ENCODE results near the gene GALNT17.
"Not testable (repeated sequence)": the region's sequence is repeated elsewhere in the genome, so short reads cannot be mapped to it uniquely, and the experiment has no call there.

Gene GALNT17

GRCh38 chr7:71236230-71237105 is 104.5 kb downstream of the GALNT17 start:
- CTCF ChIA-PET, result no interaction called here
- H3K27ac Mint-ChIP-seq, result no peak overlapping the region
- H3K4me1 Mint-ChIP-seq, result no peaks in the 10 kb centered on the region
- peaks cover 34% of the 10 kb centered on the region for H3K9me3 Mint-ChIP-seq
- no peak overlapping the region for H3K4me3 Mint-ChIP-seq
- no peak for DNase-seq
- no peaks in the 10 kb centered on the region for H3K27me3 Mint-ChIP-seq
- no peaks in the 10 kb centered on the region for H3K36me3 Mint-ChIP-seq

- H3K27ac Mint-ChIP-seq, result no peak overlapping the region
- DNase-seq, result no peak
- H3K4me1 Mint-ChIP-seq, result no peaks in the 10 kb centered on the region
- no peak overlapping the region for H3K4me3 Mint-ChIP-seq
- CTCF ChIA-PET, result no interaction called here
- no peaks in the 10 kb centered on the region for H3K36me3 Mint-ChIP-seq
- peaks cover 31% of the 10 kb centered on the region for H3K9me3 Mint-ChIP-seq
- no peaks in the 10 kb centered on the region for H3K27me3 Mint-ChIP-seq
These were observed 106.0 kb downstream of the GALNT17 start for GRCh38 chr7:71237945-71238344.

- Mint-ChIP-seq H3K9me3 (peaks cover 37% of the 10 kb centered on the region), H3K4me1 (no peaks in the 10 kb centered on the region), H3K4me3 (no peak overlapping the region), H3K27ac (no peak overlapping the region), H3K36me3 (no peaks in the 10 kb centered on the region), H3K27me3 (no peaks in the 10 kb centered on the region)
- CTCF ChIA-PET, result no interaction called here
- DNase-seq, result no peak
These were observed 106.8 kb downstream of the GALNT17 start for GRCh38 chr7:71238581-71239295.

- H3K27ac Mint-ChIP-seq, result no peak overlapping the region
- H3K36me3 Mint-ChIP-seq, result no peaks in the 10 kb centered on the region
- H3K9me3 Mint-ChIP-seq, result peaks cover 38% of the 10 kb centered on the region
- no peak for DNase-seq
- CTCF ChIA-PET, result no interaction called here
- no peak overlapping the region for H3K4me3 Mint-ChIP-seq
- no peaks in the 10 kb centered on the region for H3K4me1 Mint-ChIP-seq
- no peaks in the 10 kb centered on the region for H3K27me3 Mint-ChIP-seq
These were observed 107.8 kb downstream of the GALNT17 start for GRCh38 chr7:71239586-71240268.

- CTCF ChIA-PET, result no interaction called here
- H3K36me3 Mint-ChIP-seq, result no peaks in the 10 kb centered on the region
- peaks cover 43% of the 10 kb centered on the region for H3K9me3 Mint-ChIP-seq
- no peaks in the 10 kb centered on the region for H3K27me3 Mint-ChIP-seq
- no peak overlapping the region for H3K4me3 Mint-ChIP-seq
- no peak for DNase-seq
- no peak overlapping the region for H3K27ac Mint-ChIP-seq
- H3K4me1 Mint-ChIP-seq, result no peaks in the 10 kb centered on the region
These were observed 111.9 kb downstream of the GALNT17 start for GRCh38 chr7:71243736-71244410.

- H3K27me3 Mint-ChIP-seq, result no peaks in the 10 kb centered on the region
These were observed 113.1 kb downstream of the GALNT17 start for GRCh38 chr7:71245038-71245437.

GRCh38 chr7:71251706-71252105 is 119.8 kb downstream of the GALNT17 start:
- Mint-ChIP-seq H3K27ac (no peak overlapping the region), H3K27me3 (no peaks in the 10 kb centered on the region), H3K36me3 (no peaks in the 10 kb centered on the region), H3K9me3 (peaks cover 36% of the 10 kb centered on the region), H3K4me3 (no peak overlapping the region), H3K4me1 (no peaks in the 10 kb centered on the region)
- no peak for DNase-seq
- CTCF ChIA-PET, result no interaction called here

More at GRCh38 chr7:71245038-71245437, 113.1 kb downstream of the GALNT17 start:
- no peak for DNase-seq
- no peaks in the 10 kb centered on the region for H3K4me1 Mint-ChIP-seq
- CTCF ChIA-PET, result no interaction called here
- H3K4me3 Mint-ChIP-seq, result no peak overlapping the region
- no peak overlapping the region for H3K27ac Mint-ChIP-seq
- H3K36me3 Mint-ChIP-seq, result no peaks in the 10 kb centered on the region
- peaks cover 41% of the 10 kb centered on the region for H3K9me3 Mint-ChIP-seq

GRCh38 chr7:71254751-71255150 is 122.8 kb downstream of the GALNT17 start:
- H3K4me3 Mint-ChIP-seq, result no peak overlapping the region
- CTCF ChIA-PET, result no interaction called here
- no peaks in the 10 kb centered on the region for H3K4me1 Mint-ChIP-seq
- H3K36me3 Mint-ChIP-seq, result no peaks in the 10 kb centered on the region
- no peak for DNase-seq
- peaks cover 44% of the 10 kb centered on the region for H3K9me3 Mint-ChIP-seq
- H3K27me3 Mint-ChIP-seq, result no peaks in the 10 kb centered on the region
- no peak overlapping the region for H3K27ac Mint-ChIP-seq

- Mint-ChIP-seq H3K4me3 (no peak overlapping the region), H3K9me3 (peaks cover 42% of the 10 kb centered on the region), H3K36me3 (no peaks in the 10 kb centered on the region), H3K27ac (no peak overlapping the region), H3K4me1 (no peaks in the 10 kb centered on the region), H3K27me3 (no peaks in the 10 kb centered on the region)
- CTCF ChIA-PET, result no interaction called here
- no peak for DNase-seq
These were observed 123.7 kb downstream of the GALNT17 start for GRCh38 chr7:71255537-71256178.

- CTCF ChIA-PET, result no interaction called here
- DNase-seq, result no peak
- H3K36me3 Mint-ChIP-seq, result no peaks in the 10 kb centered on the region
- peaks cover 39% of the 10 kb centered on the region for H3K9me3 Mint-ChIP-seq
- H3K27ac Mint-ChIP-seq, result no peak overlapping the region
- H3K4me3 Mint-ChIP-seq, result no peak overlapping the region
- H3K27me3 Mint-ChIP-seq, result no peaks in the 10 kb centered on the region
- H3K4me1 Mint-ChIP-seq, result no peaks in the 10 kb centered on the region
These were observed 129.1 kb downstream of the GALNT17 start for GRCh38 chr7:71261066-71261465.

- H3K36me3 Mint-ChIP-seq, H3K4me1 Mint-ChIP-seq, CTCF ChIA-PET, DNase-seq, H3K27me3 Mint-ChIP-seq, H3K27ac Mint-ChIP-seq, H3K4me3 Mint-ChIP-seq: not testable (repeated sequence)
- H3K9me3 Mint-ChIP-seq, result peaks cover 41% of the 10 kb centered on the region
These were observed 130.9 kb downstream of the GALNT17 start for GRCh38 chr7:71262834-71263233.

GRCh38 chr7:71264005-71264404 is 132.1 kb downstream of the GALNT17 start:
- DNase-seq, result no peak
- no peak overlapping the region for H3K4me3 Mint-ChIP-seq
- H3K27me3 Mint-ChIP-seq, result no peaks in the 10 kb centered on the region
- H3K36me3 Mint-ChIP-seq, result no peaks in the 10 kb centered on the region
- CTCF ChIA-PET, result no interaction called here
- H3K4me1 Mint-ChIP-seq, result no peaks in the 10 kb centered on the region
- H3K9me3 Mint-ChIP-seq, result peaks cover 33% of the 10 kb centered on the region
- no peak overlapping the region for H3K27ac Mint-ChIP-seq

- no peak for DNase-seq
- H3K4me1 Mint-ChIP-seq, result no peaks in the 10 kb centered on the region
- no peaks in the 10 kb centered on the region for H3K36me3 Mint-ChIP-seq
- H3K9me3 Mint-ChIP-seq, result peaks cover 38% of the 10 kb centered on the region
- no peaks in the 10 kb centered on the region for H3K27me3 Mint-ChIP-seq
- no peak overlapping the region for H3K4me3 Mint-ChIP-seq
- CTCF ChIA-PET, result no interaction called here
- H3K27ac Mint-ChIP-seq, result no peak overlapping the region
These were observed 135.0 kb downstream of the GALNT17 start for GRCh38 chr7:71266912-71267311.

All from activated naive CD4-positive, alpha-beta T cell treated with anti-CD3 and anti-CD28 coated beads, Interleukin-2, amount 10 ng/mL, durations not matched to agents 7 days and 5 days (primary cell).